Measurements from ENCODE around the gene SNX9. TPM values are rescaled to one million over a fixed set of nuclear protein-coding genes. Genes with fewer than 3 reads are reported as not detected.

The SNX9 gene
- total RNA-seq, 1 donor from 2014 or later: 68.6 TPM

DNA sequence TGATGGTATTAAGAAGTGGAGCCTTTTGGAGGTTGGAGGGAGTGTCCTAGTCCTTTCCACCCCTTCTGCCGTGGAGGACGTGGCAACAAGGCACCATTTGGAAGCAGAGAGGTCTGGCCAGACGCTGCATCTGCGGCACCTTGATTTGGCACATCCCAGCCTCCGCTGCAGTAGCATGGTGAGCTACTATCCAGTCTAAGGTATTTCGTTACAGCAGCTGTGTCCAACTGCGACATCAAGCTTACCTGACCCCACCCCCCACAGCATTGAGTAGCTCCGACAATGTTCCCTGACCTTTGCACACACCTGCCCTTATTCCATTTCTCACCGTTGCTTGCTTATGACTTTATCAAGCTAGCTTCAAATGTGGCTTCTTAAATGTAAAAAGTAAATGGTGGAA is 128.8 kb downstream of the SNX9 start:
- Mint-ChIP-seq H3K27ac (ENCODE audit: unreplicated experiment) (no peak overlapping the region), H3K9me3 (ENCODE audit: unreplicated experiment) (no peaks in the 10 kb centered on the region), H3K27me3 (ENCODE audit: unreplicated experiment) (peaks cover 15% of the 10 kb centered on the region), H3K4me1 (ENCODE audit: unreplicated experiment) (peaks cover 26% of the 10 kb centered on the region), H3K4me3 (ENCODE audit: unreplicated experiment) (no peak overlapping the region), H3K36me3 (ENCODE audit: low read depth, unreplicated experiment) (peaks cover 24% of the 10 kb centered on the region)
- DNase-seq (ENCODE audit: low spot score): no peak
- TF ChIP-seq, protein P1, sequence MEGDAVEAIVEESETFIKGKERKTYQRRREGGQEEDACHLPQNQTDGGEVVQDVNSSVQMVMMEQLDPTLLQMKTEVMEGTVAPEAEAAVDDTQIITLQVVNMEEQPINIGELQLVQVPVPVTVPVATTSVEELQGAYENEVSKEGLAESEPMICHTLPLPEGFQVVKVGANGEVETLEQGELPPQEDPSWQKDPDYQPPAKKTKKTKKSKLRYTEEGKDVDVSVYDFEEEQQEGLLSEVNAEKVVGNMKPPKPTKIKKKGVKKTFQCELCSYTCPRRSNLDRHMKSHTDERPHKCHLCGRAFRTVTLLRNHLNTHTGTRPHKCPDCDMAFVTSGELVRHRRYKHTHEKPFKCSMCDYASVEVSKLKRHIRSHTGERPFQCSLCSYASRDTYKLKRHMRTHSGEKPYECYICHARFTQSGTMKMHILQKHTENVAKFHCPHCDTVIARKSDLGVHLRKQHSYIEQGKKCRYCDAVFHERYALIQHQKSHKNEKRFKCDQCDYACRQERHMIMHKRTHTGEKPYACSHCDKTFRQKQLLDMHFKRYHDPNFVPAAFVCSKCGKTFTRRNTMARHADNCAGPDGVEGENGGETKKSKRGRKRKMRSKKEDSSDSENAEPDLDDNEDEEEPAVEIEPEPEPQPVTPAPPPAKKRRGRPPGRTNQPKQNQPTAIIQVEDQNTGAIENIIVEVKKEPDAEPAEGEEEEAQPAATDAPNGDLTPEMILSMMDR (IDR thresholded peaks at IDR 0.05; ENCODE audit: unreplicated experiment): no peak

DNA sequence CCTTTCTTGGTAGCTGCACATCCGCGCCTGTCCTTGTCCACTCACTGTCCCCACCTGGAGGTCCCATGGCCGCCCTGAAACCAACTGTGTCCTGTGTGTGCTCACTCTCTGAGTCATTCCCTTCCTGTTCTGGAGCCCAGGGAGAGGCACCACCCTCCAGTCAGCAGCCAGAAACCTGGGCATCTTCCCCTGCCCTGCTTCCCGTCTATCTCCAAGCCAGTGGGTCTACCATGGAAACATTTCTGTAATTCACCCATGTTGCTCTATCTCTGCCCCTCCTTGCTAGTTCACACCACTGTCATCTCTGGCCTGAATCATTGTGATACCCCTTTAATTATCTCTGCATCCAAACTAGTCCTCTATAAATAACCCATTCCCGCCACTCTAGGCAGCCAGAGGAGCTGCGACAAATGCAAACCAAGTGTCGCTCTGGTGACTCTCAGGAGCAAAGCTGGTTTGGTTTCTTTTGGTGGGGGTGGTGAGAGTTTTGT is 129.9 kb downstream of the SNX9 start:
- H3K27ac Mint-ChIP-seq (ENCODE audit: unreplicated experiment): peak overlapping the region; percentile 53
- H3K4me1 Mint-ChIP-seq (ENCODE audit: unreplicated experiment): peaks cover 26% of the 10 kb centered on the region
- no peak for DNase-seq (ENCODE audit: low spot score)
- TF ChIP-seq, protein P1 (IDR thresholded peaks at IDR 0.05; ENCODE audit: unreplicated experiment): no peak
- peaks cover 7% of the 10 kb centered on the region for H3K27me3 Mint-ChIP-seq (ENCODE audit: unreplicated experiment)
- H3K4me3 Mint-ChIP-seq (ENCODE audit: unreplicated experiment): peak overlapping the region; percentile 65
- H3K9me3 Mint-ChIP-seq (ENCODE audit: unreplicated experiment): no peaks in the 10 kb centered on the region
- peaks cover 16% of the 10 kb centered on the region for H3K36me3 Mint-ChIP-seq (ENCODE audit: low read depth, unreplicated experiment)

DNA sequence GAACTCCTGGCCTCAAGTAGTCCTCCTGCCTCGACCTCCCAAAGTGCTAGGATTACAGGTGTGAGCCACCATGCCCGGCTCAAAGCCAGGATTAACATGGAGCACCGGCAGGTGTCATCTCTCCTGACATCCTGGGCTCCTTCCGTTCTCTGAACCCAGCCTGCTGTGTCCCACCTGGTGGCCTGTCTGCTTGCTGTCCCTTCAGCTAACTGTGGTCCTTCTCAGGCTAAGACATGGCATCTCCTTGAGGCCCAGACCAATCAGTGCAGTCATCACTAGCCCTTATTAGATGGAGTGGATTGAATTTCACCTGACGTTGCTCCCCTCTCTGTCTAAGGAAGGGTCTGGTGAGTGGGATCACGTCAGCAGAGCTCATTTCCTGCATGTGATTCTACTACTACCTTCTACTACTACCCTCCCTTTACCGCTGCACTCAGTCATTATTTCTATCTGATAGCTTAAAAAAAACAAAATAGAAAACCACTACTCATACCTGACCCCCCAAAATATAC is 130.6 kb downstream of the SNX9 start:
- DNase-seq (ENCODE audit: low spot score): no peak
- Mint-ChIP-seq H3K36me3 (ENCODE audit: low read depth, unreplicated experiment) (peaks cover 10% of the 10 kb centered on the region), H3K27ac (ENCODE audit: unreplicated experiment) (peak overlapping the region; percentile 94), H3K27me3 (ENCODE audit: unreplicated experiment) (peaks cover 7% of the 10 kb centered on the region), H3K4me3 (ENCODE audit: unreplicated experiment) (peak overlapping the region; percentile 59), H3K9me3 (ENCODE audit: unreplicated experiment) (no peaks in the 10 kb centered on the region), H3K4me1 (ENCODE audit: unreplicated experiment) (peaks cover 26% of the 10 kb centered on the region)
- TF ChIP-seq, protein P1 (IDR thresholded peaks at IDR 0.05; ENCODE audit: unreplicated experiment): no peak

DNA sequence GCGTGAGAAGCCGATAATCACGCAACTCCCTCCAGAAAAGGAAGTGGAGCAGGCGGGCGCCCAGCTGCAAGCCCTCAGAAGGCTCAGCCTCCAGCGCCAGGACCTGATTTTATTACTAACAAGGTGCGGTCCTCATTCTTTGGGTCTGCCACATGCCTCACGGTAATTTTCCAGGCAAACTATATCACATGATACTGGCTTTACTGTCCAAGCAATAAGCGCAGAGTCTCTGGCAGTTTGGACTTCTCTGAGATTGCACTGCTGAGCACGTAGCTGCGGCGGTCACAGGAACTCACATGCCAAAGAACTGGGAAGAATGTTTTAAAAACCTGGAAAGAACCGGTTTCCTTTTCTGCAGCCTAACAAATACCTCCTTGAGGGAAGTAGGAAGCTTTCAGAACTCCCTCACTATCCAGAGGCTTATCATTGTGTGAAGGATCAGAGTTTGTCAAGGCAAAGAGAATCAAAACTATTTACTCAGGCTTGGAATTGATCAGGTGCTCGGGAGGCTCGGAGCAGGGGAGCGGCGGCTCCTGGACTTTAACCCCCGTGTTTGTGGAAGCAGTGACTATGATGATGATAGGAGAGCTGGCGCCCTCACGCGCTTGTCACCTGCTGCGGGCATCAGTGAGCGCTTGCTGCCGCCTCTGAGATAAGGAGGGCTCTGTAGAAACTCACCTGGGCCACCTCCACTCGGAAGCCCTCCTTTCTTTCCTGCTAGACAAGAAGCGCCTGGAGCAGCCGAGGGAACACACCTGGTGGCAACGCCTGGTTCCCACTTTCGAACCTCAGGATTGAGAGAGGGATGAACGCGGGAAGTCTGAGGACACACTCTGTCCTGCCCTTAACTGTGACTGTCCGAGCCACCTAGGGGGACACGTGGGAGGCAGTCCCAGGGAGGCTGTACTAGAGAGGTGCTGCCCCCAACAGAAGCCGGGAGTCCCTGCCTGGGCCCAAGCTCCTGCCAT is 131.4 kb downstream of the SNX9 start:
- TF ChIP-seq, protein P1 (IDR thresholded peaks at IDR 0.05; ENCODE audit: unreplicated experiment): no peak
- Mint-ChIP-seq H3K4me3 (ENCODE audit: unreplicated experiment) (no peak overlapping the region), H3K27me3 (ENCODE audit: unreplicated experiment) (peaks cover 8% of the 10 kb centered on the region), H3K9me3 (ENCODE audit: unreplicated experiment) (peaks cover 3% of the 10 kb centered on the region), H3K4me1 (ENCODE audit: unreplicated experiment) (peaks cover 26% of the 10 kb centered on the region), H3K27ac (ENCODE audit: unreplicated experiment) (peak overlapping the region; percentile 94), H3K36me3 (ENCODE audit: low read depth, unreplicated experiment) (peaks cover 10% of the 10 kb centered on the region)
- DNase-seq (ENCODE audit: low spot score): peak; percentile 32

DNA sequence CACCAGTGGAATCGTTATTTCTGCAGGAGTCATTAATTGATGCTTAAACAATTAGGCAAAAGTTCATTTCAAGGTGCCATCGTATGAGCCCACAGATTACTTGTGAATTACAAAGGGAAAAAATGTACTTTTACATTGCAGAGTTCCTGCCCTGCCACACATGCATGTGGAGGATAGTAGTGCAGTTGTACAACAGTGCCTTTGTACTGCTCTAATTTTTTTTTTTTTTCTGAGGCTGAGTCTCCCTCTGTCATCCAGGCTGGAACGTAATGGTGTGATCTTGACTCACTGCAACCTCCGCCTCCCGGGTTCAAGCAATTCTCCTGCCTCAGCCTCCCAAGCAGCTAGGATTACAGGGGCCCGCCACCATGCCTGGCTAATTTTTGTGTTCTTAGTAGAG is 132.6 kb downstream of the SNX9 start:
- H3K9me3 Mint-ChIP-seq (ENCODE audit: unreplicated experiment): peaks cover 6% of the 10 kb centered on the region
- H3K27me3 Mint-ChIP-seq (ENCODE audit: unreplicated experiment): peaks cover 6% of the 10 kb centered on the region
- H3K4me3 Mint-ChIP-seq (ENCODE audit: unreplicated experiment): no peak overlapping the region
- peaks cover 26% of the 10 kb centered on the region for H3K4me1 Mint-ChIP-seq (ENCODE audit: unreplicated experiment)
- H3K27ac Mint-ChIP-seq (ENCODE audit: unreplicated experiment): no peak overlapping the region
- DNase-seq (ENCODE audit: low spot score): no peak
- peaks cover 17% of the 10 kb centered on the region for H3K36me3 Mint-ChIP-seq (ENCODE audit: low read depth, unreplicated experiment)
- TF ChIP-seq, protein P1 (IDR thresholded peaks at IDR 0.05; ENCODE audit: unreplicated experiment): no peak

Data from endothelial cell (in vitro differentiated cells).